HCT116 (cell line): ENCODE results near the gene BRDT.

ENCODE experiments used
- CTCF ChIP-seq, 3 experiments: fragments of 200-600 bp in 1 of 3; sonication (generic) in 1 of 3; IDR thresholded peaks in 2 of 3; conservative IDR thresholded peaks in 1 of 3; 2 replicates each; pipeline ENCODE4 v1.5.1; 2012 to 2017; ENCODE audit warnings: low read depth in 2 of 3, low read length in 2 of 3, antibody characterized with exemption in 1 of 3, borderline replicate concordance in 1 of 3, control low read depth in 1 of 3, mild to moderate bottlenecking in 1 of 3, mixed read lengths in 1 of 3, mixed run types in 1 of 3, moderate library complexity in 1 of 3; ENCODE audit not compliant: insufficient read depth in 1 of 3
- EZH2phosphoT487 ChIP-seq: fragments of 200-600 bp; IDR thresholded peaks from 2 replicates; pipeline ENCODE4 v1.6.1; 2018; ENCODE audit warnings: antibody characterized with exemption, borderline replicate concordance
- POLR2A ChIP-seq: IDR thresholded peaks from 2 replicates; pipeline ENCODE4 v1.7.0; 2011; ENCODE audit warnings: borderline replicate concordance; ENCODE audit not compliant: insufficient read depth, insufficient read length; ENCODE audit errors: extremely low read depth
- TCF7L2 ChIP-seq: IDR thresholded peaks from 2 replicates; pipeline ENCODE4 v1.7.0; 2011; ENCODE audit warnings: borderline replicate concordance, inconsistent platforms; ENCODE audit not compliant: insufficient read depth, insufficient read length; ENCODE audit errors: extremely low read depth

DNA sequence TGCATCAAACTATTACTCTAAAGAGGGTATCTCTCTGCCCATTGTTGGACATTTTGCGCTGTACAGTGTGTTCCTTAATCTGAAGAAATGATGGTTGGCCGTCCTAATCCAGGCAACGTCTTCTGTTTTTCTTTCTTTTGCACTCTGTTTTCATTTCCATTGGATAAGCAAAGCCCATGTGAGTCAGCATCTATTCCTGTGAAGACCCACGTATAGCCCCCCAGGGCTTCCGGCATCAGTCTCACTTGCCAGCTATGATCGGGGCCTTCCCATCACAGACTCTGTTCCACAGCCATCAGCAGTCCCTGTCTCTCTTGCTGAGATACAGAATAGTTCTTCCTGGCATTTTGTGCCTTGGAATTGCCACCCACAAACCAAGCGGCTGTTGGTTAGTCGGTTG lies 29.2 kb upstream of the BRDT start:
- TF ChIP-seq POLR2A (no peak), CTCF (IDR thresholded peaks at IDR 0.05 in 2 of 3, conservative IDR thresholded peaks at IDR 0.05 in 1 of 3; ENCODE audit: borderline replicate concordance in 1 of 3, insufficient read depth in 1 of 3, low read depth in 2 of 3, low read length in 2 of 3) (no peak), EZH2phosphoT487 (no peak), TCF7L2 (no peak)
